K562 (cell line): ENCODE measurements around the gene CTPS1. TPM values are rescaled to one million over a fixed set of nuclear protein-coding genes. Genes with fewer than 3 reads are reported as not detected.

Source experiments
- TRIM28 ChIP-seq: fragments of 450-650 bp; IDR thresholded peaks from 2 replicates; pipeline ENCODE4 v1.6.1; 2017
- ZNF316 ChIP-seq: fragments of 450-650 bp; IDR thresholded peaks from 2 replicates; pipeline ENCODE4 v1.6.1; 2016
- ZNF407 ChIP-seq: fragments of 450-650 bp; IDR thresholded peaks from 2 replicates; pipeline ENCODE4 v1.6.1; 2016; ENCODE audit warnings: low read depth
- polyA plus RNA-seq, 8 experiments: library from polyadenylated mRNA; depleted of rRNA in 4 of 8; stranded (reverse) in 5 of 8; unstranded in 3 of 8; fragments of >200 nt; fragmentation: Nextera tagmentation in 2 of 8; fragmentation: Illumina TruSeq in 1 of 8; extraction: Ambion mirVana in 2 of 8; extraction: Trizol in 1 of 8; gene quantifications; 2 replicates each; pipeline versions ENCODE4 v1.2.1 to v1.2.3, GENCODE V29; 2011 to 2014; ENCODE audit warnings: inconsistent platforms in 1 of 8, missing spikeins in 1 of 8
- total RNA-seq, 7 experiments: library from RNA; depleted of rRNA in 6 of 7; stranded (reverse); fragments of >200 nt in 6 of 7; fragmentation: Illumina TruSeq in 2 of 7; extraction: Trizol in 2 of 7; gene quantifications; 2 replicates each; pipeline versions ENCODE4 v1.2.1 to v1.2.3, GENCODE V29; 2011 to 2021; ENCODE audit warnings: low replicate concordance in 1 of 7

Gene CTPS1
- total and polyA plus RNA-seq, 9 of the 15 experiments (the other 6 are each of a cell fraction or from before 2014, with no cell fraction given) = 44.4 to 164 (median 87.7) TPM

- no peak for TF ChIP-seq ZNF407
- peak; percentile 68; the same call in 1 of the 2 replicates for TF ChIP-seq TRIM28
- TF ChIP-seq ZNF316 = peak; percentile 85
- TF ChIP-seq, all 486 proteins: peak for 5
Measured at GRCh38 chr1:41032147-41032546, 52.7 kb downstream of the CTPS1 start (continued).
